Activated T-cell treated with anti-CD3 and anti-CD28 coated beads, Interleukin-2, amount 50 U/mL, for 72 hours (primary cell): ENCODE data around the gene SYMPK. TPM values are rescaled to one million over a fixed set of nuclear protein-coding genes. Genes with fewer than 3 reads are reported as not detected.
A peak's percentile ranks its signal among the peaks of the same experiment; 100 is the strongest.

Source experiments
- ATAC-seq, 2 donors: fragments of 150-1000 bp; cut with Tn5 transposase; replicated peaks in 1 of 2; 2 replicates each; pipeline ENCODE4 v1.10.0; 2021; ENCODE audit warnings: moderate library complexity in 2 of 2, mild to moderate bottlenecking in 1 of 2
- DNase-seq, 2 donors: peaks; one replicate each; pipeline ENCODE4 v3.0.0; 2021 to 2022; ENCODE audit warnings: mixed read lengths in 1 of 2
- H3K27ac Mint-ChIP-seq: one replicate; pipeline ENCODE4 v1.8.0; 2022; ENCODE audit warnings: mild to moderate bottlenecking, moderate library complexity, mixed read lengths
- H3K27me3 Mint-ChIP-seq: one replicate; pipeline ENCODE4 v1.8.0; 2022; ENCODE audit warnings: low read depth, mixed read lengths
- H3K36me3 Mint-ChIP-seq, 2 donors: one replicate each; pipeline ENCODE4 v1.8.0; 2022; ENCODE audit warnings: mixed read lengths in 2 of 2, mild to moderate bottlenecking in 1 of 2; ENCODE audit not compliant: insufficient read depth in 2 of 2
- H3K4me1 Mint-ChIP-seq: one replicate; pipeline ENCODE4 v1.8.0; 2022; ENCODE audit warnings: low read depth, mixed read lengths
- H3K4me3 Mint-ChIP-seq, 2 donors: one replicate each; pipeline ENCODE4 v1.8.0; 2022; ENCODE audit warnings: mild to moderate bottlenecking in 2 of 2, mixed read lengths in 2 of 2, moderate library complexity in 2 of 2
- H3K9me3 Mint-ChIP-seq, 2 donors: one replicate each; pipeline ENCODE4 v1.8.0; 2022; ENCODE audit warnings: mixed read lengths in 2 of 2
- total RNA-seq, 2 donors: library from RNA; stranded (reverse); gene quantifications; one replicate each; pipeline ENCODE4 v1.2.3, GENCODE V29; 2022

SYMPK gene
- total RNA-seq, 2 donors from 2014 or later: 95.5 to 112 TPM

GRCh38 chr19:45770192-45771101 lies 92.5 kb downstream of the SYMPK start:
- Mint-ChIP-seq H3K27ac (no peak overlapping the region), H3K4me3 (peak overlapping the region; percentile 92 to 96), H3K27me3 (peaks cover 4% of the 10 kb centered on the region), H3K4me1 (peaks cover 5% of the 10 kb centered on the region), H3K9me3 (no peaks in the 10 kb centered on the region), H3K36me3 (no peaks in the 10 kb centered on the region)
- ATAC-seq: peak; percentile 73
- DNase-seq: peak; percentile 92 to 94

- ATAC-seq (peak; percentile 27 to 37), DNase-seq (peak; percentile 52 to 60)
- Mint-ChIP-seq H3K27ac (peak overlapping the region; percentile 44), H3K4me3 (peak overlapping the region; percentile 92 to 96), H3K4me1 (peaks cover 5% of the 10 kb centered on the region), H3K27me3 (peaks cover 4% of the 10 kb centered on the region), H3K9me3 (no peaks in the 10 kb centered on the region), H3K36me3 (no peaks in the 10 kb centered on the region)
These were observed 93.1 kb downstream of the SYMPK start for GRCh38 chr19:45769821-45770191.

DNA sequence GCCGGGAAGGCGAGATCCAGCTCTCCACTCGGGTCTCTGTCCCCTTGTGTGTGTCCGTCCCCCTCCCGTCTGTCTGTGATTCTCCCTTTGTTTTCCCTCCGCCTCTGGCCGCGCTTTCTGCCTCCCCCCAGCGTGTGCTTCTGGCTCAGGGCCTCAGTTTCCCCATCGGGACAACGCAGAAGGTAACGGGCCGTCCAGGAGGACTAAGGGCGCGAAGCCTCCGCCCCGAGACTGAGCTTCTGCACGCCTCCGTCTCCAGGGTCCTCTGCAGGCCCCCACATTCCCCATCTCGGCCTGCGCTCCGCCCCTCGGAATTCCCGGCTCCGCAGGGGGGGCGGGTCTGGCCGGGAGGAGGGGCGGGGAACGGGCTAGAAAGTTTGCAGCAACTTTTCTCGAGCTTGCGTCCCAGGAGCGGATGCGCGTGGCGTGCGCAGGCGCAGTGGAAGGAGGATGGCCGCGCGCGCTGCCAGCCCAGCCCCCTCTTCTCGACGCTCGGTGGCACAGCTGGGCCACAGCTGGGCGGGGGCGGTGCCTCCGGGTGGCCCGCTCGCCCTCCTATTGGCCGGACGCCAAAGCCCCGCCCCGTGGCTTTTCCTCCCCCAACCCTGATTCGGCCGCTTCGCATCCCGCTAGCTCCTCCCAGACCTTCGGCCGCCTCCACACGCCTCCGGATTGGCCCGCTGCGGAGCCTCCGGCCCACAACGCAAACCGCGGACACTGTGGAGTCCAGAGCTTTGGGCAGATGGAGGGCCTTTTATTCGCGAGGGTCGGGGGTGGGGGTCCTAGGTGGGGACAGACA lies 93.8 kb downstream of the SYMPK start, which contains the start of gene SIX5:
Gene SIX5 (minus strand): TSS at position 269 of the 799 bp plus-strand sequence. CDS start 408 bp downstream, outside the sequence.
- H3K4me1 Mint-ChIP-seq: peaks cover 5% of the 10 kb centered on the region
- H3K27me3 Mint-ChIP-seq: peaks cover 4% of the 10 kb centered on the region
- ATAC-seq (peak; percentile 73 to 74), DNase-seq (peak; percentile 99 to 100)
- peak within 1 kb of the TSS; percentile 92 to 96 for H3K4me3 Mint-ChIP-seq
- no peaks in the 10 kb centered on the region for H3K9me3 Mint-ChIP-seq
- H3K36me3 Mint-ChIP-seq: no peaks in the 10 kb centered on the region
- peak within 1 kb of the TSS; percentile 44 for H3K27ac Mint-ChIP-seq

GRCh38 chr19:45768655-45768983 lies 94.3 kb downstream of the SYMPK start:
- H3K36me3 Mint-ChIP-seq: no peaks in the 10 kb centered on the region
- no peak overlapping the region for H3K27ac Mint-ChIP-seq
- H3K4me1 Mint-ChIP-seq: peaks cover 5% of the 10 kb centered on the region
- ATAC-seq: no peak
- no peaks in the 10 kb centered on the region for H3K9me3 Mint-ChIP-seq
- peak; percentile 63 for DNase-seq
- peaks cover 4% of the 10 kb centered on the region for H3K27me3 Mint-ChIP-seq
- peak overlapping the region; percentile 92 to 96 for H3K4me3 Mint-ChIP-seq

- no peak overlapping the region for H3K27ac Mint-ChIP-seq
- H3K27me3 Mint-ChIP-seq: peaks cover 4% of the 10 kb centered on the region
- no peak for ATAC-seq
- DNase-seq: peak; percentile 44
- no peaks in the 10 kb centered on the region for H3K36me3 Mint-ChIP-seq
- H3K4me1 Mint-ChIP-seq: peaks cover 5% of the 10 kb centered on the region
- peak overlapping the region; percentile 73 to 75 for H3K4me3 Mint-ChIP-seq
- H3K9me3 Mint-ChIP-seq: no peaks in the 10 kb centered on the region
These were observed 94.9 kb downstream of the SYMPK start for GRCh38 chr19:45767881-45768654.

DNA sequence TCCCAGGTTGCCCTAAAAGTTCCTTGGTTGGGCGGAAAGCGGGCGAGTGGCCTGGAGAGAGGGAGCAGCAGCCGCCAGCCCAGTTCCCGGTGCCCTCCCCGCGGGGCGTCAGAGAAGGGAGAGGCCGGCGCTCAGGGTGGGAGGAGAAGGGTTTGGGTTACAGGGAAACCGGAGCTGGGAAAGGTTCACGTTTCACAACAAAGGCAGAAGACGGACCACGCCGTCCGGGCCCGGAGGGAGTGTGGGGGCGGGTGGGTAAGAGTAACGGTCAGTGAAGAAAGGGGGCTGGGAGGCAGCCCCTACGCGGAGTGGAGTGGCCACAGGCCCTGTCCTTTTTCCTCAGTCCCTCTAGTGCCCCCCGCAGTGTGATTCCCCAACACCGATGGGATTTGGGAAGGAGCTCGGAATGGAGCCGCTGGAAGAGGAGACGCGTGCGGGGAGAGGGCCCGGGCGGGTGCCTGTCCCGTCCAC lies 95.5 kb downstream of the SYMPK start:
- Mint-ChIP-seq H3K27ac (no peak overlapping the region), H3K36me3 (no peaks in the 10 kb centered on the region), H3K27me3 (peaks cover 4% of the 10 kb centered on the region), H3K9me3 (no peaks in the 10 kb centered on the region), H3K4me1 (peaks cover 5% of the 10 kb centered on the region), H3K4me3 (peak overlapping the region; percentile 58 to 75)
- DNase-seq: no peak
- no peak for ATAC-seq

GRCh38 chr19:45766869-45767346 lies 96.0 kb downstream of the SYMPK start:
- Mint-ChIP-seq H3K4me1 (peaks cover 5% of the 10 kb centered on the region), H3K4me3 (peak overlapping the region; percentile 58 to 75), H3K36me3 (no peaks in the 10 kb centered on the region), H3K27me3 (peaks cover 4% of the 10 kb centered on the region), H3K9me3 (no peaks in the 10 kb centered on the region), H3K27ac (no peak overlapping the region)
- no peak for DNase-seq
- no peak for ATAC-seq

GRCh38 chr19:45766296-45766868 lies 96.6 kb downstream of the SYMPK start:
- no peaks in the 10 kb centered on the region for H3K9me3 Mint-ChIP-seq
- H3K4me1 Mint-ChIP-seq: peaks cover 5% of the 10 kb centered on the region
- peaks cover 4% of the 10 kb centered on the region for H3K27me3 Mint-ChIP-seq
- no peaks in the 10 kb centered on the region for H3K36me3 Mint-ChIP-seq
- H3K4me3 Mint-ChIP-seq: no peak overlapping the region
- no peak overlapping the region for H3K27ac Mint-ChIP-seq
- no peak for ATAC-seq
- DNase-seq: no peak

DNA sequence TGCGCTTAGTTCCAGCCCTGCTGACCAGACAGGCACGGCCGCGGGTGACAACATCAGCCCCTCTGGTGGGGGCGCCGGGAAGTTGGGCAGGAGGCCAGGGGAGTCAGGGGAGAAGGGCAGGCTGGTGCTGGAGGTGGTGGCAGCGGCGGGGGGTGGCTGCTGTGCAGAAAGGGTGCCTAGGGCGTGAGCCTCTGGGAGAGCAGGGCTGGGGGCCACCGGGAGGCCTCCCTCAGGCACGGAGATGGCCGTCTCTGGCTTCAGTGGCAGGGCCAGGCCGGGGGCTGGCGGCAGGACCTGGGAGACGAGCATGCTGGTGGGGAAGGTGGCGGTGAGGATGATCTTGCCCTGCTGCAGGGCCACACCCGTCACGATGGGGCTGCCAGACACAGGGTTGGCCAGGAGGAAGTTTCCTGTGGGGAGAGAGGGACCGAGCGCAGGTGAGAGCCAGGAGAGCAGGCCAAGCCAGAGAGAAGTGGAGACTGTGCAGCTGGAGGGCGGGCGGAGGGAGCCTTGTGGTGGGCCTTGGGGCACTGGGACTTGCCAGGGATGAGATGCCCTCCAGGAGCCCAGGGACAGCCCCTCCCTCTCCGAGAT lies 97.1 kb downstream of the SYMPK start:
- Mint-ChIP-seq H3K4me3 (peak overlapping the region in 1 of 2 donors; percentile 45), H3K27me3 (peaks cover 4% of the 10 kb centered on the region), H3K4me1 (peaks cover 5% of the 10 kb centered on the region), H3K9me3 (no peaks in the 10 kb centered on the region), H3K36me3 (no peaks in the 10 kb centered on the region), H3K27ac (no peak overlapping the region)
- ATAC-seq: no peak
- DNase-seq: no peak

Other genes starting within 250 kb of the SYMPK start
- 100 to 1,000 TPM; 149 to 190 TPM for gene EML2, start 223.8 kb downstream of the SYMPK start, total RNA-seq
- 10 to 100 TPM in 1 of 2 donors, 1 to 10 TPM in 1; 5.9 to 11.0 TPM for gene GIPR, start 194.9 kb downstream of the SYMPK start, total RNA-seq
- gene SNRPD2, start 171.2 kb downstream of the SYMPK start, total RNA-seq: 100 to 1,000 TPM; 449 to 481 TPM
- gene QPCTL, start 170.5 kb downstream of the SYMPK start, total RNA-seq: 10 to 100 TPM; 20.8 to 29.8 TPM
- 10 to 100 TPM; 38.4 to 46.5 TPM for gene FBXO46, start 132.3 kb downstream of the SYMPK start, total RNA-seq
- gene MEIOSIN, start 129.7 kb downstream of the SYMPK start, total RNA-seq: under 1 TPM; 0.09 to 0.19 TPM
- gene SIX5, start 93.9 kb downstream of the SYMPK start, total RNA-seq: 1 to 10 TPM; 3.7 to 5.2 TPM
- gene DMPK, start 80.7 kb downstream of the SYMPK start, total RNA-seq: 10 to 100 TPM; 31.7 to 42.4 TPM
- 10 to 100 TPM; 36.7 to 54.1 TPM for gene DMWD, start 70.3 kb downstream of the SYMPK start, total RNA-seq
- under 1 TPM; 0.43 to 0.60 TPM for gene RSPH6A, start 47.8 kb downstream of the SYMPK start, total RNA-seq
- gene FOXA3, start 1.2 kb upstream of the SYMPK start, total RNA-seq: 1 to 10 TPM in 1 of 2 donors, under 1 TPM in 1; 0.88 to 1.6 TPM
- gene IRF2BP1, start 23.0 kb upstream of the SYMPK start, total RNA-seq: 10 to 100 TPM; 16.3 to 19.9 TPM
- 10 to 100 TPM in 1 of 2 donors, 1 to 10 TPM in 1; 9.2 to 10.9 TPM for gene MYPOP, start 39.5 kb upstream of the SYMPK start, total RNA-seq
- not detected for gene NANOS2, start 51.6 kb upstream of the SYMPK start, total RNA-seq
- gene NOVA2, start 110.7 kb upstream of the SYMPK start, total RNA-seq: under 1 TPM; 0.38 to 0.58 TPM
- gene CCDC61, start 132.3 kb upstream of the SYMPK start, total RNA-seq: 10 to 100 TPM; 21.8 to 22.0 TPM
- gene PGLYRP1, start 159.9 kb upstream of the SYMPK start, total RNA-seq: not detected
- not detected for gene IGFL4, start 177.9 kb upstream of the SYMPK start, total RNA-seq